ENCODE results near the gene CLASP1. TPM values are rescaled to one million over a fixed set of nuclear protein-coding genes. Genes with fewer than 3 reads are reported as not detected.

The CLASP1 gene
- total and polyA plus RNA-seq, 12 donors, result 10.1 to 90.6 (median 71.7) TPM

DNA sequence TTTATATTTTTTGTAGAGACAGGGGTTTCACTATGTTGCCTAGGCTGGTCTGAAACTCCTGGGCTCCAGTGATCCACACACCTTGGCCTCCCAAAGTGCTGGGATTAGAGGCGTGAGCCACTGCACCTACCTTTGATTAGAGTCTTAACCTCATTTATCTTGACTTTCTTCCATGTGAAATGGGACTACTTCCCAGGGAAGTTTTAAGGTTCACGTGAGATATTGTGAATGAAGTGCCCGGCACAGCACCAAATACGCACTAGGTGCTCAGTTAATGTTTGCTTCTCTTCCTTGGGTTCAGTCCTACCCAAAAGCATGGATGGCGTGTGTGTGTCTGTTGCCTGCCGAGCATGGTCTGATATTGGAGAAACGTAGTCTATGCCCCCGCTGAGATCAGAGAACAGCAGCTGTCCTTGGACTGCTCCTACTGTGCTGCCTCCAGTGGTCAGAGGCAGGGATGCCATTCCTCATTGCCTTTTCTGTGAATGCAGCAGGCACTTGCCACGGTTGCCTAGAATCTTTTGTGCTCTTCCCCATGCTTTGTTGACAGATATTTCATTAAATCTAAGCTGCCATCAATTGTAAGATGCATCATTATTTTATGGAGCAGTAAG, 351.9 kb downstream of the CLASP1 start:
- TF ChIP-seq, protein P1, sequence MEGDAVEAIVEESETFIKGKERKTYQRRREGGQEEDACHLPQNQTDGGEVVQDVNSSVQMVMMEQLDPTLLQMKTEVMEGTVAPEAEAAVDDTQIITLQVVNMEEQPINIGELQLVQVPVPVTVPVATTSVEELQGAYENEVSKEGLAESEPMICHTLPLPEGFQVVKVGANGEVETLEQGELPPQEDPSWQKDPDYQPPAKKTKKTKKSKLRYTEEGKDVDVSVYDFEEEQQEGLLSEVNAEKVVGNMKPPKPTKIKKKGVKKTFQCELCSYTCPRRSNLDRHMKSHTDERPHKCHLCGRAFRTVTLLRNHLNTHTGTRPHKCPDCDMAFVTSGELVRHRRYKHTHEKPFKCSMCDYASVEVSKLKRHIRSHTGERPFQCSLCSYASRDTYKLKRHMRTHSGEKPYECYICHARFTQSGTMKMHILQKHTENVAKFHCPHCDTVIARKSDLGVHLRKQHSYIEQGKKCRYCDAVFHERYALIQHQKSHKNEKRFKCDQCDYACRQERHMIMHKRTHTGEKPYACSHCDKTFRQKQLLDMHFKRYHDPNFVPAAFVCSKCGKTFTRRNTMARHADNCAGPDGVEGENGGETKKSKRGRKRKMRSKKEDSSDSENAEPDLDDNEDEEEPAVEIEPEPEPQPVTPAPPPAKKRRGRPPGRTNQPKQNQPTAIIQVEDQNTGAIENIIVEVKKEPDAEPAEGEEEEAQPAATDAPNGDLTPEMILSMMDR (IDR thresholded peaks at IDR 0.05), result peak in 8 of 9 donors; percentile 37 to 62 (median 60)
- no peak overlapping the region for H3K27ac ChIP-seq
- H3K27me3 ChIP-seq, result peaks cover 0 to 16% (median 0%) of the 10 kb centered on the region in 7 donors
- DNase-seq, result no peak
- H3K36me3 ChIP-seq, result no peaks in the 10 kb centered on the region
- H3K4me1 ChIP-seq, result peaks cover 0 to 5% (median 0%) of the 10 kb centered on the region in 9 donors
- H3K4me3 ChIP-seq, result no peak overlapping the region
- 42 to 44% methylated on average over 9 of the region's 9 CpGs for WGBS, 2 donors
- intact Hi-C loops (cut with DNase I), result loop anchor here in 1 of 10 donors (5.0 kb wide), 1 partner anchor 195 kb away; no protein-coding TSS in a partner anchor
- peak in 5 of 8 donors; percentile 42 to 64 (median 53) for ATAC-seq
- no peaks in the 10 kb centered on the region for H3K9me3 ChIP-seq

DNA sequence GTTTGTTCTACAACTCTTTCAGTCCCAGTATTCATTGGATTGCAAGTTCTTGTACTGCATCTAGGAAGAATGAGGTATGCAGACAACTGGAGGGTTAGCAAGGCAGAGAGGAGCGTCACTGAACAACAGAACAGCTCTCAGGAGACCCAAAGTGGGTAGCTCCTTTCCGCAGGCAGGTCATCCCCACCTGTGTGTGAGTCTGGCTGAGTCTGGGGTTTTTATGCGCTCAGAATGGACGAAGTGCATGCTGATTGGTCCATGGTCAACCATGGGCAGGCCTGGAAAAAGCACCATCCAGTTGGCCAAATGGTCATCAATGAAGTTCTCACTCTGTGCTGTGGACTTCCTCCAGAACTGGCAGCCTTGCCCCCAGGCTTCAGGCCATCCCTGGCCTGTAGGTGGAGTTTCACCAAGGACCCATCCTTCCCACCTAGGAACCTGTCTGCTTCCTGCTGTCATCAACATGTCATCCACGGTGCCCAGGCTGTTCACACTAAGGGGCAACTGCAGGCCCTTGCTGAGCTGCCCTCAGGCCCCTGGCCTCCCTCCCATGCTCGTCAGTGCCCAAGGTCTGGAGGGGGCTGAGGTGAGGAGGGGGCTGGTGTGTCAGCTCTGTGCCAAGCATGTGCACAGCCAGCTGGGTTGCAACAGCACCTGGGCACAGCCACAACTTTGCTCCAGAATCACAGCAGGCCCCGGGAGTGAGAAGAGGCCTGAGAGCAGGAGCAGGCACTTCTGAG, 353.2 kb downstream of the CLASP1 start:
- ATAC-seq (peak in 1 of 8 donors; percentile 50), DNase-seq (no peak)
- H3K27me3 ChIP-seq, result peaks cover 0 to 16% (median 0%) of the 10 kb centered on the region in 7 donors
- H3K9me3 ChIP-seq, result no peaks in the 10 kb centered on the region
- no peak overlapping the region for H3K4me3 ChIP-seq
- peaks cover 0 to 5% (median 0%) of the 10 kb centered on the region in 9 donors for H3K4me1 ChIP-seq
- WGBS, 2 donors, result 86 to 87% methylated on average over 7 of the region's 7 CpGs
- H3K27ac ChIP-seq, result no peak overlapping the region
- no peaks in the 10 kb centered on the region for H3K36me3 ChIP-seq
- intact Hi-C loops (cut with DNase I), result loop anchor here in 1 of 10 donors (5.0 kb wide), 1 partner anchor 194 kb away; no protein-coding TSS in a partner anchor
- TF ChIP-seq, protein P1 (IDR thresholded peaks at IDR 0.05), result no peak

DNA sequence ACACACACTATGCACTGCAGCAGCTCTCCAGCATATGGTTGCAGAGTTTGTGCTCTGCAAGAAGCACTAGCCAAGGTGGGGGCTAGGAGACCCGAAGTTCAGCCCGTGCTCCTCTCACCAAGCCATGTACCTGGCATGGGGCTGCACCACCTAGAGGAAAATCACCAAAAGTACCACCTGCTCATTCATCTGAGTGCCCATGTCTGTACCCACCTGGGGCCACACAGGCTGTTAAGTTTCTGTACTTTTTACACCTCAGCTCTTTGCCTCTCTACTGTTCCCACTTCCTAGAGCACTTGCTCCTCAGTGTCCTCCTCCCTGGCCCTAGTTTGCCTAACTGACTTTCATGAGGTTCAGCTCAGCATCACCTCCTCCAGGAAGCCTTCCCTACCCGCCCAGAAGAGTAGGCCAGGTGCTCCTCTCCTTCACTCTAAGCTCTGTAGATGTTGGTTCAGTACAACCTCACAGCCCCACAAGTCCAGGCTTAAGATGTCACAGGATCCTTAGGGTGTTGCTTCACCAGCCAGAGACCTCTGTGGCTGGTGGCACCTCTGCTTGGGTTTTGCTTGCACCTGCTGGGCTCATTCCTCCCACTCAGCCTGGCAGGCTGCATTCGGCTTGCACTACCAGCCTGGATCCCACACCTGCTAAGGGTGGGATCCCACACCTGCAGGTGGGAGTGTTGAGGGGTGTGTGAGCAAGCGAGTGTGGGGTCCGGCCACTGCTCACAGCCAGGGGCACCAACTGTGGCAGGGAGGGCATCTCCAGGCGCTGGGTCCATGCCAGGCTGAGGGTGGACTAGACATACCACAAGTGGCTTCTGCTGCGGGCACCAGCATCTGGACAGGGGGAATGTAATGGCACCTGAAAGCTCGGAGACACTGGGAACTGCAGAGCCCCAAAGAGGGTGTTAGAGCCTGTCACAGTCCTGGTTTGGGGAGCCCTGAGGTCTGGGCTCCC, 354.1 kb downstream of the CLASP1 start:
- ATAC-seq, result peak in 1 of 8 donors; percentile 12
- 83 to 84% methylated on average over 9 of the region's 9 CpGs for WGBS, 2 donors
- Histone ChIP-seq H3K36me3 (no peaks in the 10 kb centered on the region), H3K27me3 (peaks cover 0 to 10% (median 0%) of the 10 kb centered on the region in 7 donors), H3K9me3 (no peaks in the 10 kb centered on the region), H3K27ac (no peak overlapping the region), H3K4me1 (peaks cover 0 to 5% (median 0%) of the 10 kb centered on the region in 9 donors), H3K4me3 (no peak overlapping the region)
- intact Hi-C loops (cut with DNase I), result loop anchor here in 1 of 10 donors (5.0 kb wide), 1 partner anchor 193 kb away; no protein-coding TSS in a partner anchor
- no peak for DNase-seq
- TF ChIP-seq, protein P1 (IDR thresholded peaks at IDR 0.05), result no peak
